Mesenchymal stem cell (in vitro differentiated cells and primary cell): ENCODE results near the gene DMD.

Source experiments
- DNase-seq: peaks from one replicate; pipeline ENCODE4 v3.0.0-alpha.2; 2013
- H2AFZ ChIP-seq: one replicate; pipeline ENCODE4 v1.6.1; 2013; ENCODE audit warnings: low read depth, mild to moderate bottlenecking, control low read depth, inconsistent platforms, low read length, moderate library complexity
- H2AK5ac ChIP-seq: 2 replicates; pipeline ENCODE4 v1.6.1; 2013; ENCODE audit warnings: low read length, moderate library complexity, mild to moderate bottlenecking, inconsistent platforms; ENCODE audit not compliant: severe bottlenecking
- H2BK120ac ChIP-seq: one replicate; pipeline ENCODE4 v1.6.1; 2013; ENCODE audit warnings: low read depth, mild to moderate bottlenecking, inconsistent platforms, low read length, moderate library complexity
- H2BK12ac ChIP-seq, 2 experiments: one replicate each; pipeline ENCODE4 v1.6.1; 2013; ENCODE audit warnings: inconsistent platforms in 2 of 2, low read length in 2 of 2, mild to moderate bottlenecking in 2 of 2, moderate library complexity in 2 of 2, control low read depth in 1 of 2
- H2BK15ac ChIP-seq: one replicate; pipeline ENCODE4 v1.6.1; 2013; ENCODE audit warnings: mild to moderate bottlenecking, low read depth, inconsistent platforms; ENCODE audit not compliant: poor library complexity, severe bottlenecking
- H2BK5ac ChIP-seq: 2 replicates; pipeline ENCODE4 v1.6.1; 2013; ENCODE audit warnings: low read depth, mild to moderate bottlenecking, low read length, control low read depth, inconsistent platforms; ENCODE audit not compliant: poor library complexity, severe bottlenecking
- H3K14ac ChIP-seq, 2 experiments: one replicate each; pipeline ENCODE4 v1.6.1; 2013; ENCODE audit warnings: inconsistent platforms in 2 of 2, low read length in 2 of 2, control low read depth in 1 of 2, mild to moderate bottlenecking in 1 of 2, moderate library complexity in 1 of 2
- H3K18ac ChIP-seq, 2 experiments: one replicate each; pipeline ENCODE4 v1.6.1; 2013; ENCODE audit warnings: inconsistent platforms in 2 of 2, low read length in 2 of 2, control low read depth in 1 of 2, low read depth in 1 of 2, mild to moderate bottlenecking in 1 of 2
- H3K23ac ChIP-seq, 2 experiments: one replicate each; pipeline ENCODE4 v1.6.1; 2013; ENCODE audit warnings: inconsistent platforms in 2 of 2, low read length in 2 of 2, mild to moderate bottlenecking in 2 of 2, moderate library complexity in 2 of 2, control low read depth in 1 of 2
- H3K27ac ChIP-seq: 2 replicates; pipeline ENCODE4 v1.5.1; 2013; ENCODE audit warnings: mild to moderate bottlenecking, moderate library complexity, low read length, control low read depth, inconsistent platforms; ENCODE audit not compliant: poor library complexity, severe bottlenecking
- H3K27me3 ChIP-seq, 2 experiments: 2 replicates each; pipeline versions ENCODE4 v1.6.1 to v1.7.0; 2013; ENCODE audit warnings: low read length in 2 of 2, mild to moderate bottlenecking in 2 of 2, moderate library complexity in 2 of 2, control low read depth in 1 of 2, inconsistent platforms in 1 of 2; ENCODE audit not compliant: control insufficient read depth in 1 of 2, insufficient read depth in 1 of 2
- H3K36me3 ChIP-seq, 2 experiments: 2 replicates each; pipeline versions ENCODE4 v1.6.1 to v1.7.0; 2013; ENCODE audit warnings: low read length in 2 of 2, control low read depth in 1 of 2, inconsistent platforms in 1 of 2, low read depth in 1 of 2, mild to moderate bottlenecking in 1 of 2; ENCODE audit not compliant: insufficient read depth in 2 of 2, control insufficient read depth in 1 of 2
- H3K4ac ChIP-seq, 2 experiments: one replicate each; pipeline ENCODE4 v1.6.1; 2013; ENCODE audit warnings: inconsistent platforms in 2 of 2, low read length in 2 of 2, mild to moderate bottlenecking in 2 of 2, moderate library complexity in 2 of 2, control low read depth in 1 of 2, low read depth in 1 of 2
- H3K4me1 ChIP-seq: 2 replicates; pipeline ENCODE4 v1.6.1; 2013; ENCODE audit warnings: low read depth, low read length, control low read depth; ENCODE audit not compliant: control insufficient read depth, insufficient read depth
- H3K4me2 ChIP-seq: 2 replicates; pipeline ENCODE4 v1.6.1; 2013; ENCODE audit warnings: low read length, mild to moderate bottlenecking, inconsistent platforms; ENCODE audit not compliant: poor library complexity, severe bottlenecking
- H3K4me3 ChIP-seq, 2 experiments: 2 replicates each; pipeline versions ENCODE4 v1.5.1 to v1.7.0; 2013; ENCODE audit warnings: low read length in 2 of 2, mild to moderate bottlenecking in 2 of 2, control low read depth in 1 of 2, low read depth in 1 of 2; ENCODE audit not compliant: insufficient read depth in 1 of 2
- H3K79me1 ChIP-seq: replicated peaks from 2 replicates; pipeline ENCODE4 v1.6.1; 2013; ENCODE audit warnings: mild to moderate bottlenecking, control low read depth, low read length, inconsistent platforms; ENCODE audit not compliant: poor library complexity, severe bottlenecking
- H3K9ac ChIP-seq: 2 replicates; pipeline ENCODE4 v1.7.0; 2013; ENCODE audit warnings: mild to moderate bottlenecking, low read length, moderate library complexity
- H3K9me3 ChIP-seq: 2 replicates; pipeline ENCODE4 v1.7.0; 2013; ENCODE audit warnings: mild to moderate bottlenecking, low read length; ENCODE audit not compliant: control insufficient read depth
- H4K8ac ChIP-seq: one replicate; pipeline ENCODE4 v1.6.1; 2013; ENCODE audit warnings: inconsistent platforms, mild to moderate bottlenecking, low read length, moderate library complexity
- H4K91ac ChIP-seq: one replicate; pipeline ENCODE4 v1.6.1; 2013; ENCODE audit warnings: mild to moderate bottlenecking, low read length, inconsistent platforms
- WGBS: methylation state at CpG from one replicate; pipeline ENCODE4 v1.1.7; 2013; ENCODE audit warnings: mixed read lengths; 5-methylcytosine and 5-hydroxymethylcytosine counted together

The DMD gene

GRCh38 chrX:31981546-31982062 lies 1229.7 kb downstream of the DMD start:
- Histone ChIP-seq H3K79me1 (no peaks in the 10 kb centered on the region), H3K9me3 (no peaks in the 10 kb centered on the region), H4K8ac (no peak overlapping the region), H3K4ac (no peak overlapping the region), H3K9ac (no peak overlapping the region), H3K27me3 (no peaks in the 10 kb centered on the region), H3K27ac (no peak overlapping the region), H3K14ac (no peak overlapping the region), H3K36me3 (no peaks in the 10 kb centered on the region), H2BK120ac (no peak overlapping the region), H2BK12ac (no peak overlapping the region), H3K4me1 (no peaks in the 10 kb centered on the region), H3K18ac (no peak overlapping the region), H3K23ac (no peak overlapping the region), H2AK5ac (no peak overlapping the region), H2BK15ac (no peak overlapping the region), H3K4me3 (no peak overlapping the region), H3K4me2 (no peak overlapping the region), H2BK5ac (no peak overlapping the region), H4K91ac (no peak overlapping the region), H2AFZ (no peak overlapping the region)
- no peak for DNase-seq
- 68% methylated on average over 4 of the region's 7 CpGs for WGBS

- H3K4me1 ChIP-seq, result no peaks in the 10 kb centered on the region
- no peak overlapping the region for H3K4me2 ChIP-seq
- no peak overlapping the region for H3K18ac ChIP-seq
- H3K27ac ChIP-seq, result no peak overlapping the region
- DNase-seq, result no peak
- no peak overlapping the region for H2BK5ac ChIP-seq
- no peak overlapping the region for H3K23ac ChIP-seq
- no peaks in the 10 kb centered on the region for H3K27me3 ChIP-seq
- no peak overlapping the region for H2BK120ac ChIP-seq
- no peak overlapping the region for H2BK15ac ChIP-seq
- no peak overlapping the region for H3K9ac ChIP-seq
- H2BK12ac ChIP-seq, result no peak overlapping the region
- H3K14ac ChIP-seq, result no peak overlapping the region
- WGBS, result 87% methylated on average over 3 of the region's 5 CpGs
- no peak overlapping the region for H3K4me3 ChIP-seq
- no peaks in the 10 kb centered on the region for H3K79me1 ChIP-seq
- H3K4ac ChIP-seq, result no peak overlapping the region
- H2AK5ac ChIP-seq, result no peak overlapping the region
- no peaks in the 10 kb centered on the region for H3K9me3 ChIP-seq
- no peak overlapping the region for H2AFZ ChIP-seq
- no peak overlapping the region for H4K91ac ChIP-seq
- no peaks in the 10 kb centered on the region for H3K36me3 ChIP-seq
- H4K8ac ChIP-seq, result no peak overlapping the region
These were observed 1241.6 kb downstream of the DMD start for GRCh38 chrX:31969714-31970113.

GRCh38 chrX:31962256-31962655 lies 1249.1 kb downstream of the DMD start:
- WGBS, result no CpG with 5 or more reads among the region's 1 CpG

GRCh38 chrX:31934842-31935370 lies 1276.4 kb downstream of the DMD start:
- no peaks in the 10 kb centered on the region for H3K4me1 ChIP-seq
- no peak overlapping the region for H3K18ac ChIP-seq
- no peak overlapping the region for H2BK15ac ChIP-seq
- no peak overlapping the region for H3K27ac ChIP-seq
- H3K36me3 ChIP-seq, result no peaks in the 10 kb centered on the region
- H2BK120ac ChIP-seq, result no peak overlapping the region
- no peak overlapping the region for H3K4me3 ChIP-seq
- H2AK5ac ChIP-seq, result no peak overlapping the region
- H3K4me2 ChIP-seq, result no peak overlapping the region
- H3K4ac ChIP-seq, result no peak overlapping the region
- WGBS, result 100% methylated on average over 1 of the region's 5 CpGs
- no peak overlapping the region for H3K9ac ChIP-seq
- no peak overlapping the region for H2AFZ ChIP-seq
- H3K9me3 ChIP-seq, result no peaks in the 10 kb centered on the region
- H3K79me1 ChIP-seq, result no peaks in the 10 kb centered on the region
- H3K23ac ChIP-seq, result no peak overlapping the region
- H3K14ac ChIP-seq, result no peak overlapping the region
- no peaks in the 10 kb centered on the region for H3K27me3 ChIP-seq
- H2BK5ac ChIP-seq, result no peak overlapping the region
- DNase-seq, result no peak
- H2BK12ac ChIP-seq, result no peak overlapping the region
- H4K91ac ChIP-seq, result no peak overlapping the region
- H4K8ac ChIP-seq, result no peak overlapping the region

More at GRCh38 chrX:31962256-31962655, 1249.1 kb downstream of the DMD start:
- Histone ChIP-seq H3K23ac (no peak overlapping the region), H3K27ac (no peak overlapping the region), H2BK12ac (no peak overlapping the region), H4K8ac (no peak overlapping the region), H2BK15ac (no peak overlapping the region), H3K9me3 (no peaks in the 10 kb centered on the region), H3K4me2 (no peak overlapping the region), H2BK5ac (no peak overlapping the region), H3K36me3 (no peaks in the 10 kb centered on the region), H3K4me1 (no peaks in the 10 kb centered on the region), H3K4me3 (no peak overlapping the region), H4K91ac (no peak overlapping the region), H3K9ac (no peak overlapping the region), H3K14ac (no peak overlapping the region), H2AK5ac (no peak overlapping the region), H3K18ac (no peak overlapping the region), H2BK120ac (no peak overlapping the region), H3K79me1 (no peaks in the 10 kb centered on the region), H3K27me3 (no peaks in the 10 kb centered on the region), H2AFZ (no peak overlapping the region), H3K4ac (no peak overlapping the region)
- no peak for DNase-seq
